Measurements from ENCODE around the gene SLC43A1.

Gene SLC43A1

DNA sequence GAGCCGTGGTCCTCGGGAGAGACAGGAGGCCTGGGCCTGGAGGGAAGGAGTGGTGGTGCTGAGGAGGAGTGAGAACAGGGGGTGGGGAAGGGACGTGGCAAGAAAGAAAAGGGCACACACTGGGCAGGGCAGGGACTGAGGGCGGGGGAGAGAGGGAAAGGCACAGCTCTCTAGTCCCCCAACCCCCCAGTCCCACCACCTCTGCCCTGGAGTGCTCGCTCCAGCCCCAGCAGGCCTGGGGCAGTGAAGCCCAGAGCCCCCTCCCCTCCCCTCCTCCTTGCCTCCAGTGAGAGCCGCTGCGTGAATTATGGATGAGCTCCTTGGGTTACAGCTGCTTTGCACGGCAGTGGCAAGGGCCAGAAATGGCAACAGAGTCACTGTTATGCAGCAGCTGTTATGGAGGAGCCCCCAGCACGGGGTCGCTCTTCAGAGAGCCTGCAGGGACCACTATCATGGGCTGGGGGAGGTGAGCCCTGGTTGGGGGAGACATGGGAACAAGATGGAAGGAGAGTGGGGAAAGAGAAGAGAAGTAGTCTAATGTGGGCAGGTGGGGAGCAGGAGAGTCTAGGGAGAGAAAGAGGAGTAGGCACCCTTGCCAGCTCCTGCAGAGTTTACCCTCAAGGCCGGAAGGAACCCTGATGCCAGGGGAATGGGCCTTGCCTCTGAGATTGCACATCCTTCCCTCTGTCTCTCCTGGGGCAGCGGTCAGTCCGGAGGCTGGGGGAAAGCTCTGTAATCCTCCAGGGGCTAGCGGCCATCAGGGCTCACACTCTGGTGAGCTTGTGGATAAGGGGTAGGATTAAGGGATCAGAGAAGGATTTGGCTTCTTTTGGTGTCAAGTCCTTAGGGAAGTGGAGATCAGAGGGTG lies 51.6 kb downstream of the SLC43A1 start:
- no peaks in the 10 kb centered on the region for H3K36me3 ChIP-seq (ENCODE audit: insufficient read depth, insufficient read length, low read length)
- peak overlapping the region; percentile 64 for H3K9ac ChIP-seq (ENCODE audit: insufficient read length, low read depth)
- no peaks in the 10 kb centered on the region for H3K9me3 ChIP-seq (ENCODE audit: insufficient read depth, low read length)
- TF ChIP-seq ZNF274 (IDR thresholded peaks at IDR 0.05; ENCODE audit: low read depth, low read length) = no peak
- no peak for TF ChIP-seq SUZ12 (IDR thresholded peaks at IDR 0.05; ENCODE audit: extremely low read depth, insufficient read depth, insufficient read length)
- no peak for TF ChIP-seq YY1 (IDR thresholded peaks at IDR 0.05; ENCODE audit: insufficient read depth, insufficient read length)
- no peak overlapping the region for H3K4me3 ChIP-seq (ENCODE audit: insufficient read length, low read depth)
- DNase-seq (ENCODE audit: low read depth, low spot score) = no peak
- peaks cover 29% of the 10 kb centered on the region for H3K27me3 ChIP-seq (ENCODE audit: insufficient read depth, insufficient read length)
- H3K4me1 ChIP-seq (ENCODE audit: insufficient read depth, insufficient read length) = peaks cover 28% of the 10 kb centered on the region

DNA sequence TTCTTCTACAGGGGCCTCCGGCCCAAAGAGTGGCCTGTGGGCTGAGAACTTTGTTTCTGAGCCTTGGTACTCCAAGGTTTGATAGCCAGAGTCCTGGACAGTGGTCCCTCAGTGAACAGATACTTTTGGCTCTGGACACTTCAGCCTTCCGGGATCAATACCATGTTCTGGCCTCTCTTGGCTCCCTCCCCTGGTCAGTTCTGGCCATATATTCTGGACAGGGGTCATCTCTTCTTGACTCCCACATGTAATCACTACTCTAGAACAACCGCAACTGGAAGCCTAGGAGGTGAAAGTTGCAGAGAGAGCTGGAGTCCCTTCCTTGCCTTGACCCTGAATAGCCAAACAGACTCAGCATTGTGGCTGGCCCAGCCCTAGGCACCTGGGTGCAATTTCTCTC lies 52.9 kb downstream of the SLC43A1 start:
- H3K9ac ChIP-seq (ENCODE audit: insufficient read length, low read depth) = no peak overlapping the region
- H3K4me3 ChIP-seq (ENCODE audit: insufficient read length, low read depth) = no peak overlapping the region
- peaks cover 42% of the 10 kb centered on the region for H3K27me3 ChIP-seq (ENCODE audit: insufficient read depth, insufficient read length)
- no peak for DNase-seq (ENCODE audit: low read depth, low spot score)
- H3K4me1 ChIP-seq (ENCODE audit: insufficient read depth, insufficient read length) = peaks cover 29% of the 10 kb centered on the region
- no peaks in the 10 kb centered on the region for H3K36me3 ChIP-seq (ENCODE audit: insufficient read depth, insufficient read length, low read length)
- TF ChIP-seq SUZ12 (IDR thresholded peaks at IDR 0.05; ENCODE audit: extremely low read depth, insufficient read depth, insufficient read length) (no peak), YY1 (IDR thresholded peaks at IDR 0.05; ENCODE audit: insufficient read depth, insufficient read length) (no peak), ZNF274 (IDR thresholded peaks at IDR 0.05; ENCODE audit: low read depth, low read length) (no peak)
- no peaks in the 10 kb centered on the region for H3K9me3 ChIP-seq (ENCODE audit: insufficient read depth, low read length)

DNA sequence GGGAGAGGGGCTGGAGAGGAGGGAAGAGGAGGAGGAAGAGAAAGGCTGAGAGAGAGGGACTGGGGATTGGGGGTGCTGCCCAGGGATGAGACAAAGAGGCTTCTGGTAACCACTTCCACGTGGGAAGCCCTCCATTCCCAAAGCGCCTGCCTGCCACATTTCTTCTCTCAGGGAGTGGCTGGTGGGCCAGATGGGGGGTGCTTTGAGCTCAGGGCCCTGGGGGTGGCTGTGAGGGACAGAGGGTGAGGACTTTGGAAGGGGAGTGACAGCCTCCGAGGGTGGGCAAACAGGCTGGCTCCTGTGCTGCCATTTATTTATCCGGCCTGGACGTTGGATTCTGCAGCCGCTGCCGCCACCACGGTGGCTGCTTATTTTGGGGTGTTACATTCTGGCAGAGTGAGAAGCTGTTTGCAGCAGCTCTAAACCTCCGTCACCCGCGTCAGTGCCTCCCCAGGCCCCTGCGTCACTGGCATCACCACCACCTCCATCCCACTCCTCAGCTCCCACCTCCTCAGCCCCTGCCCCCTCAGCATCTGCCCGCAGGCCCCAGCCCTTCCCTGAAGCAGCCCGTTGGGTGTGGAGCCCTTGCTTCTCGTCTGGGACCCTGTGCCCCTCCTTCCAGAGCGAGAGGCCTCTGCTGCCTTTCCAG lies 53.5 kb downstream of the SLC43A1 start:
- no peak overlapping the region for H3K9ac ChIP-seq (ENCODE audit: insufficient read length, low read depth)
- peaks cover 47% of the 10 kb centered on the region for H3K27me3 ChIP-seq (ENCODE audit: insufficient read depth, insufficient read length)
- H3K4me1 ChIP-seq (ENCODE audit: insufficient read depth, insufficient read length) = peaks cover 33% of the 10 kb centered on the region
- H3K9me3 ChIP-seq (ENCODE audit: insufficient read depth, low read length) = no peaks in the 10 kb centered on the region
- H3K36me3 ChIP-seq (ENCODE audit: insufficient read depth, insufficient read length, low read length) = no peaks in the 10 kb centered on the region
- H3K4me3 ChIP-seq (ENCODE audit: insufficient read length, low read depth) = peak overlapping the region; percentile 75
- no peak for DNase-seq (ENCODE audit: low read depth, low spot score)
- no peak for TF ChIP-seq ZNF274 (IDR thresholded peaks at IDR 0.05; ENCODE audit: low read depth, low read length)
- TF ChIP-seq SUZ12 (IDR thresholded peaks at IDR 0.05; ENCODE audit: extremely low read depth, insufficient read depth, insufficient read length) = no peak
- no peak for TF ChIP-seq YY1 (IDR thresholded peaks at IDR 0.05; ENCODE audit: insufficient read depth, insufficient read length)

DNA sequence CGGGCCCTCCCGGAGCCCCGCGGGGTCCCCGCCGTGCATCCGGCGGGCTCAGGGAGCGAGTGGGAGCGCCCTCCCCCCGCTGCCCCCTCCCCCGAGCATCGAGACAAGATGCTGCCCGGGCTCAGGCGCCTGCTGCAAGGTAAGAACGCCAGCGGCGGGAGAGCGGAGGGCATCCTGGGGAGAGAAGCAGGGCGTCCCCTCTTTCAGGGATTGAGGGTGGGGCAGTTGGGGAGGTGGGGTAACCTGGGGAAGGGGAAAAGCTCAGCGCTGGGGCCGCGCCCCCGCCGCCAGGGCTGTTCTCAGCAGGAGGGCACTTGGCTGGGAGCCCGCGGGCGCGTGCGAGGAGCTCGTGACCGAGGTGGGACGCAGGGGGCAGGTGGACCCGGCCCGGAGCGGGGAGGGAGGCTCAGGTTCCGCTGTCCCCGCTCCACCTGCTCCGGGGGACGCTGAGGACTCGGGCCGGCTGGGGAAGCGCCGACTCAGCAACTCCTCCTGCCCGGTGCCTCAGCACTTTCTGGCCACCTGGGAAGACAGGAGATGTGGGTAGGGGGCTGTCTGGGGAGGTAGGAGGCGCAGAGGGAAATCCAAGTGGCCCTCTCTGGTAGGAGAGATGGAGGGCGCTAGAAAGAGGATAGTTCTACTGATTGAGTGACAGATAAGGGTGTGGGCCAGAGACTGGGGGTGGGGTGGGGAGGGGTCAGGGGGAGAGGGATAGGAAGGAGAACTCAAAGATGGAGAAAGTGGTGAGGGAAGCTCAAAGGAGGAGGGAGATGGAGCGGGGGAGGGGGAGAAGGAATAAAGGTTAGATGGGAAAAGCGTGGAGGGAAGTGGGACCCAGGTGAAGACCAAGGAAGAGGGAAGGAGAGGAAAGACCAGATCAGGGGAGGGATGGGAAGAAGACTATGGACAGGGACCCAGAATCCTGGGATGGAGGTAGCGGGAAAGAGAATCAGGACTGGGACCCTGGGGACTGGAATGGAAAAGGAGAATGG lies 54.4 kb downstream of the SLC43A1 start:
- H3K27me3 ChIP-seq (ENCODE audit: insufficient read depth, insufficient read length) = peaks cover 53% of the 10 kb centered on the region
- no peaks in the 10 kb centered on the region for H3K36me3 ChIP-seq (ENCODE audit: insufficient read depth, insufficient read length, low read length)
- H3K9ac ChIP-seq (ENCODE audit: insufficient read length, low read depth) = peak overlapping the region; percentile 78
- DNase-seq (ENCODE audit: low read depth, low spot score) = no peak
- TF ChIP-seq ZNF274 (IDR thresholded peaks at IDR 0.05; ENCODE audit: low read depth, low read length) (no peak), YY1 (IDR thresholded peaks at IDR 0.05; ENCODE audit: insufficient read depth, insufficient read length) (no peak), SUZ12 (IDR thresholded peaks at IDR 0.05; ENCODE audit: extremely low read depth, insufficient read depth, insufficient read length) (no peak)
- H3K4me1 ChIP-seq (ENCODE audit: insufficient read depth, insufficient read length) = peaks cover 35% of the 10 kb centered on the region
- peak overlapping the region; percentile 75 for H3K4me3 ChIP-seq (ENCODE audit: insufficient read length, low read depth)
- no peaks in the 10 kb centered on the region for H3K9me3 ChIP-seq (ENCODE audit: insufficient read depth, low read length)

DNA sequence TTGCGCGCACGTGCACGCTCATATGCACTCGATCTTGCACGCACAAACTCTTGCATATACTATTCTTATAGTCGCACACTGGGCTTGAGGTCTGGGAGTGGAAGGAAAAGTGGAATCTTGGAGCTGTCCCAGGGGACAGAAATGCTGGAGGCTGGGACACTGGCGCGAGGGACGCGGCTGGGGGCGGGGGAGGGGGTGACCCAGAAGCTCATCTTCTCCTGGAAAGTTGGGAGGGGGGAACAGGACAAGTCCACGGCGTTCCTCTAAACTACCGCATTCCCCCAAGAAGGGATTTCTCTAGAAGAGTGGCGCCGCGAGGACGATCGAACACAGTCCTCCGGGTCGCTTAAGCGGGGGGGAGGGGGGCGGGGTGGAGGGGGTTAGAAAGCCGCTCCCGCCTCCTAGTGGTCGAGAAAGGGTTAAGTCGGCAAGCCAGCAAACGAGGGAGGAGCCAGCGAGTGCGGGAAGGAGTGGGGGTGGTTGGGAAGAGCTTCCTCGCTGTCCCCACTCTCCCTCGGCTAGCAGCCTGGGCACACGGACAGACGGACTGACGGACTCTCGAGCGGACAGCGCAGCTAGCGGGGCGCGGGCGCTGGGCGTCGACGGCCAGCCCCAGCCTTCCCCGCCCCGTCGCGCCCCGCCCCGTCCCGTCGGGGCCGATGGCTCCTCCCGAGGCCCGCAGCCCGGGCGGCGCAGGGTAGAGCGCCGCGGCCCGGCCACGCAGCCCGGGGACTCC lies 55.3 kb downstream of the SLC43A1 start, which contains the start of gene RTN4RL2:
Gene RTN4RL2, plus strand, starts transcription at position 507 of the 736 bp plus-strand sequence. CDS start 338 bp downstream, outside the sequence.
- no peak for TF ChIP-seq SUZ12 (IDR thresholded peaks at IDR 0.05; ENCODE audit: extremely low read depth, insufficient read depth, insufficient read length)
- no peak for TF ChIP-seq YY1 (IDR thresholded peaks at IDR 0.05; ENCODE audit: insufficient read depth, insufficient read length)
- TF ChIP-seq ZNF274 (IDR thresholded peaks at IDR 0.05; ENCODE audit: low read depth, low read length) = no peak
- peak within 1 kb of the TSS; percentile 78 for H3K9ac ChIP-seq (ENCODE audit: insufficient read length, low read depth)
- peaks cover 35% of the 10 kb centered on the region for H3K4me1 ChIP-seq (ENCODE audit: insufficient read depth, insufficient read length)
- no peaks in the 10 kb centered on the region for H3K36me3 ChIP-seq (ENCODE audit: insufficient read depth, insufficient read length, low read length)
- H3K4me3 ChIP-seq (ENCODE audit: insufficient read length, low read depth) = peak within 1 kb of the TSS; percentile 75
- no peaks in the 10 kb centered on the region for H3K9me3 ChIP-seq (ENCODE audit: insufficient read depth, low read length)
- no peak for DNase-seq (ENCODE audit: low read depth, low spot score)
- peaks cover 56% of the 10 kb centered on the region for H3K27me3 ChIP-seq (ENCODE audit: insufficient read depth, insufficient read length)

All from NT2/D1 (cell line).